HCT116 (cell line): ENCODE measurements around the gene FUOM. TPM values are rescaled to one million over a fixed set of nuclear protein-coding genes. Genes with fewer than 3 reads are reported as not detected.
"Not testable (repeated sequence)": the region's sequence is repeated elsewhere in the genome, so short reads cannot be mapped to it uniquely, and the experiment has no call there.

Experiments
- ATAC-seq: fragments of 200-7000 bp; cut with Tn5 transposase; 2 replicates; pipeline ENCODE4 v1.9.1; 2020; ENCODE audit warnings: mild to moderate bottlenecking, moderate library complexity
- BruUV-seq: library from RNA; stranded (reverse); fragments of 400-500 nt; replicated peaks from 2 replicates; lab custom pipeline; 2021; lab: Mats Ljungman, UMichigan
- CTCF ChIA-PET: fragments of 300-600 bp; sonication (Branson Sonifier 250); formaldehyde crosslinking; loops from one replicate; lab custom pipeline; 2021; ENCODE audit warnings: antibody characterized with exemption; lab: Charles Lee
- POLR2A ChIA-PET: fragments of 300-600, 350-600 bp; sonication (Branson Sonifier 250); formaldehyde crosslinking; loops from one replicate; lab custom pipeline; 2021; ENCODE audit warnings: antibody characterized with exemption; lab: Charles Lee
- RAD21 ChIA-PET, 2 experiments: fragments of 300-600 bp; sonication (Branson Sonifier 250); formaldehyde crosslinking; loops; one replicate each; lab custom pipeline; 2023; ENCODE audit warnings: low total read pairs in 2 of 2; ENCODE audit not compliant: uncharacterized antibody in 2 of 2, unreplicated experiment in 2 of 2, low non-redundant PET in 1 of 2; lab: Charles Lee
- DNase-seq: peaks from one replicate; pipeline ENCODE4 v3.0.0-alpha.2; 2010; ENCODE audit warnings: low read depth, low spot score
- H2AFZ ChIP-seq: fragments of 200-600 bp; shearing (Covaris generic), sonication (generic); 2 replicates; pipeline ENCODE4 v1.6.1; 2017; ENCODE audit warnings: low read depth, mixed run types, mixed read lengths, antibody characterized with exemption, low read length; ENCODE audit not compliant: poor library complexity, severe bottlenecking
- H3K27ac ChIP-seq: 2 replicates; pipeline ENCODE4 v1.5.1; 2012; ENCODE audit warnings: low read depth, low read length
- H3K27me3 ChIP-seq: fragments of 200-600 bp; sonication (generic); 2 replicates; pipeline ENCODE4 v1.6.1; 2016; ENCODE audit warnings: mixed run types, low read length, mixed read lengths; ENCODE audit not compliant: insufficient read depth
- H3K36me3 ChIP-seq, 2 experiments: fragments of 200-500 bp in 1 of 2; fragments of 200-600 bp in 1 of 2; sonication (Bioruptor generic) in 1 of 2; sonication (generic) in 1 of 2; 2 replicates each; pipeline versions ENCODE4 v1.5.1 to v1.6.1; 2014 to 2016; ENCODE audit warnings: low read length in 2 of 2, inconsistent platforms in 1 of 2, mixed read lengths in 1 of 2, mixed run types in 1 of 2; ENCODE audit not compliant: insufficient read depth in 2 of 2, control insufficient read depth in 1 of 2
- H3K4me1 ChIP-seq, 2 experiments: fragments of 200-600 bp in 1 of 2; sonication (generic) in 1 of 2; 2 replicates each; pipeline versions ENCODE4 v1.5.1 to v1.6.1; 2012 to 2017; ENCODE audit warnings: low read length in 2 of 2, inconsistent platforms in 1 of 2, mild to moderate bottlenecking in 1 of 2, mixed read lengths in 1 of 2, mixed run types in 1 of 2, moderate library complexity in 1 of 2; ENCODE audit not compliant: insufficient read depth in 2 of 2, control insufficient read depth in 1 of 2
- H3K4me2 ChIP-seq: fragments of 200-600 bp; sonication (generic); 2 replicates; pipeline ENCODE4 v1.6.1; 2017; ENCODE audit warnings: mixed run types, low read length, mixed read lengths
- H3K4me3 ChIP-seq, 2 experiments: fragments of 200-600 bp in 1 of 2; sonication (generic) in 1 of 2; replicated peaks in 1 of 2; 2 replicates each; pipeline ENCODE4 v1.5.1; 2011 to 2016; ENCODE audit warnings: low read length in 2 of 2, control low read depth in 1 of 2, low read depth in 1 of 2, mild to moderate bottlenecking in 1 of 2, mixed read lengths in 1 of 2, mixed run types in 1 of 2
- H3K79me2 ChIP-seq: fragments of 200-600 bp; sonication (generic); 2 replicates; pipeline ENCODE4 v1.6.1; 2017; ENCODE audit warnings: mild to moderate bottlenecking, mixed run types, low read length, moderate library complexity, mixed read lengths; ENCODE audit not compliant: insufficient read depth
- H3K9ac ChIP-seq: fragments of 200-600 bp; sonication (generic); 2 replicates; pipeline ENCODE4 v1.6.1; 2016; ENCODE audit warnings: low read length, mixed read lengths
- H3K9me2 ChIP-seq: fragments of 200-600 bp; sonication (generic), shearing (Covaris generic); 2 replicates; pipeline ENCODE4 v1.6.1; 2017; ENCODE audit warnings: mixed run types, mild to moderate bottlenecking, moderate library complexity; ENCODE audit not compliant: insufficient read depth
- H3K9me3 ChIP-seq, 2 experiments: fragments of 200-500 bp in 1 of 2; fragments of 200-600 bp in 1 of 2; sonication (Bioruptor generic) in 1 of 2; sonication (generic) in 1 of 2; 2 replicates each; pipeline ENCODE4 v1.6.1; 2014 to 2017; ENCODE audit warnings: low read length in 2 of 2, mixed read lengths in 2 of 2, inconsistent platforms in 1 of 2, low read depth in 1 of 2, mild to moderate bottlenecking in 1 of 2, mixed run types in 1 of 2, moderate library complexity in 1 of 2; ENCODE audit not compliant: control insufficient read depth in 1 of 2, insufficient read depth in 1 of 2
- H4K20me1 ChIP-seq: fragments of 200-600 bp; sonication (generic), shearing (Covaris generic); 2 replicates; pipeline ENCODE4 v1.6.1; 2017; ENCODE audit warnings: mixed run types, mild to moderate bottlenecking, moderate library complexity; ENCODE audit not compliant: insufficient read depth
- CBX3 ChIP-seq: IDR thresholded peaks from 2 replicates; pipeline ENCODE4 v1.6.1; 2012; ENCODE audit warnings: low read depth
- CEBPB ChIP-seq: IDR thresholded peaks from 2 replicates; pipeline ENCODE4 v1.6.1; 2012; ENCODE audit warnings: low read depth
- EGR1 ChIP-seq: IDR thresholded peaks from 2 replicates; pipeline ENCODE4 v1.6.1; 2012; ENCODE audit warnings: low read depth
- ELF1 ChIP-seq: IDR thresholded peaks from 2 replicates; pipeline ENCODE4 v1.6.1; 2012; ENCODE audit warnings: low read depth, borderline replicate concordance
- EZH2 ChIP-seq: fragments of 200-600 bp; sonication (generic); IDR thresholded peaks from 2 replicates; pipeline ENCODE4 v1.6.1; 2017; ENCODE audit warnings: antibody characterized with exemption, mixed run types
- EZH2phosphoT487 ChIP-seq: fragments of 200-600 bp; IDR thresholded peaks from 2 replicates; pipeline ENCODE4 v1.6.1; 2018; ENCODE audit warnings: antibody characterized with exemption, borderline replicate concordance
- FOSL1 ChIP-seq: IDR thresholded peaks from 2 replicates; pipeline ENCODE4 v1.6.1; 2012; ENCODE audit warnings: low read depth
- POLR2A ChIP-seq: IDR thresholded peaks from 2 replicates; pipeline ENCODE4 v1.7.0; 2011; ENCODE audit warnings: borderline replicate concordance; ENCODE audit not compliant: insufficient read depth, insufficient read length; ENCODE audit errors: extremely low read depth
- POLR2AphosphoS5 ChIP-seq: IDR thresholded peaks from 2 replicates; pipeline ENCODE4 v1.6.1; 2011; ENCODE audit warnings: mild to moderate bottlenecking, low read depth, low read length, moderate library complexity
- RAD21 ChIP-seq: IDR thresholded peaks from 2 replicates; pipeline ENCODE4 v1.6.1; 2012; ENCODE audit warnings: low read depth, mild to moderate bottlenecking
- SP1 ChIP-seq: IDR thresholded peaks from 2 replicates; pipeline ENCODE4 v1.6.1; 2012; ENCODE audit warnings: low read depth
- SRF ChIP-seq: IDR thresholded peaks from 2 replicates; pipeline ENCODE4 v1.6.1; 2012; ENCODE audit warnings: low read depth
- TCF7L2 ChIP-seq: IDR thresholded peaks from 2 replicates; pipeline ENCODE4 v1.7.0; 2011; ENCODE audit warnings: borderline replicate concordance, inconsistent platforms; ENCODE audit not compliant: insufficient read depth, insufficient read length; ENCODE audit errors: extremely low read depth
- ZFX ChIP-seq: fragments of 450-650 bp; IDR thresholded peaks from 2 replicates; pipeline ENCODE4 v1.6.1; 2017
- intact Hi-C: fragments of 100-400 bp; cut with micrococcal nuclease; formaldehyde crosslinking; loops from 2 replicates; pipeline ENCODE4 v1.10.0; 2022
- total RNA-seq: library from RNA; stranded (reverse); gene quantifications from one replicate; pipeline ENCODE4 v1.2.1, GENCODE V29; 2021; ENCODE audit not compliant: unreplicated experiment
- TF ChIP-seq, protein P1 (sequence below), 3 experiments: fragments of 200-600 bp in 1 of 3; sonication (generic) in 1 of 3; IDR thresholded peaks in 2 of 3; conservative IDR thresholded peaks in 1 of 3; 2 replicates each; pipeline ENCODE4 v1.5.1; 2012 to 2017; ENCODE audit warnings: low read depth in 2 of 3, low read length in 2 of 3, antibody characterized with exemption in 1 of 3, borderline replicate concordance in 1 of 3, control low read depth in 1 of 3, mild to moderate bottlenecking in 1 of 3, mixed read lengths in 1 of 3, mixed run types in 1 of 3, moderate library complexity in 1 of 3; ENCODE audit not compliant: insufficient read depth in 1 of 3
- TF ChIP-seq, protein P2 (sequence below): IDR thresholded peaks from 2 replicates; pipeline ENCODE4 v1.6.1; 2012

Gene FUOM
- total RNA-seq, 1 experiment from 2014 or later: 21.5 TPM

DNA sequence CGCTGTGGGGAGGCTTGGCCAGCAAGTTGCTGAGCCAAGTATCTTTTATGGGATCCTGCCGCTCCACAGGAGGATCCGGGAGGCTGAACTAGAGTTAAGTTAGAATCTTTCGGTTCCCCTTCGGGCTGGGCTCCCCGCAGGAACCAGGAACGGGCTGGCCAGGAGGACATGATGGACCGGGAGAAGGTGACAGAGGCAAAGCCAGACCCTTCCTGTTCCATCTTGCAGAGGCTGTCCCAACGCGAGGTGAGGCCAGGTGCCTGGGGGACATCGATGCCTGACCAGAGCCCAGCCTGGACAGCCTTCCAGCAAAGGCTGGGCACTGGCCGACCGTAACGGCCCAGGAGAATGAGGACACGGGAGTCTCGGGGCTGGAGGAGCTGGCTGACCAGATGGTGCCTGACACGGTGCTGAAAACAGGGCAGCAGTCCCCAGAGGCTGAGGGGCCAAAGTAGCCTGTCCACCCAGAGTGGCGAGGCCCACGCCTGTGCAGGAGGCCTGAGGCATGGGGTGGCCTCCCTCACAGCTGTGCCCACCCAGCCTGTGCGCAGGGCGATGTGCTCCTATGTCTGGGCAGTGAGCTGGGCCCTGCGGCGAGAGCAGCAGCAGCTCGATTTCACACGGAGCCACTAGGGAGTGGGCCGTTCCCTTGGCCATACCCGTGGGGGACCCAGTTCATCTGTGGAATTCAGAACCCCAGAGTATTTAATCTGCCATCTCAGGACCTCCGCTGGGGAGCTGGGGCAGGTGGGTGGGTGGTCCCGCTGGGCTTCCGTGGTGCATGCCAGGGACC, 19.4 kb upstream of the FUOM start:
- Histone ChIP-seq H3K9me2 (no peaks in the 10 kb centered on the region), H3K4me3 (no peak overlapping the region), H3K36me3 (no peaks in the 10 kb centered on the region), H3K4me2 (no peak overlapping the region), H3K9ac (no peak overlapping the region), H3K27me3 (no peaks in the 10 kb centered on the region), H3K79me2 (0 out of 2 replicates have a peak, but pooled peaks cover 2% of the 10 kb centered on the region), H3K9me3 (no peaks in the 10 kb centered on the region), H3K4me1 (peaks cover 0 to 10% of the 10 kb centered on the region in 2 experiments; a peak in 2 of 4 replicates), H3K27ac (no peak overlapping the region), H4K20me1 (no peaks in the 10 kb centered on the region), H2AFZ (no peak overlapping the region)
- BruUV-seq: no TSS peak
- TF ChIP-seq FOSL1: no peak
- no peak for TF ChIP-seq CEBPB
- no peak for TF ChIP-seq EGR1
- TF ChIP-seq CBX3: no peak
- TF ChIP-seq, protein P1, sequence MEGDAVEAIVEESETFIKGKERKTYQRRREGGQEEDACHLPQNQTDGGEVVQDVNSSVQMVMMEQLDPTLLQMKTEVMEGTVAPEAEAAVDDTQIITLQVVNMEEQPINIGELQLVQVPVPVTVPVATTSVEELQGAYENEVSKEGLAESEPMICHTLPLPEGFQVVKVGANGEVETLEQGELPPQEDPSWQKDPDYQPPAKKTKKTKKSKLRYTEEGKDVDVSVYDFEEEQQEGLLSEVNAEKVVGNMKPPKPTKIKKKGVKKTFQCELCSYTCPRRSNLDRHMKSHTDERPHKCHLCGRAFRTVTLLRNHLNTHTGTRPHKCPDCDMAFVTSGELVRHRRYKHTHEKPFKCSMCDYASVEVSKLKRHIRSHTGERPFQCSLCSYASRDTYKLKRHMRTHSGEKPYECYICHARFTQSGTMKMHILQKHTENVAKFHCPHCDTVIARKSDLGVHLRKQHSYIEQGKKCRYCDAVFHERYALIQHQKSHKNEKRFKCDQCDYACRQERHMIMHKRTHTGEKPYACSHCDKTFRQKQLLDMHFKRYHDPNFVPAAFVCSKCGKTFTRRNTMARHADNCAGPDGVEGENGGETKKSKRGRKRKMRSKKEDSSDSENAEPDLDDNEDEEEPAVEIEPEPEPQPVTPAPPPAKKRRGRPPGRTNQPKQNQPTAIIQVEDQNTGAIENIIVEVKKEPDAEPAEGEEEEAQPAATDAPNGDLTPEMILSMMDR (IDR thresholded peaks at IDR 0.05 in 2 of 3, conservative IDR thresholded peaks at IDR 0.05 in 1 of 3; ENCODE audit: borderline replicate concordance in 1 of 3, insufficient read depth in 1 of 3, low read depth in 2 of 3, low read length in 2 of 3): no peak
- no peak for TF ChIP-seq POLR2A
- TF ChIP-seq POLR2AphosphoS5: no peak
- no peak for TF ChIP-seq TCF7L2
- no peak for TF ChIP-seq EZH2phosphoT487
- no peak for TF ChIP-seq ELF1
- no peak for TF ChIP-seq RAD21
- no peak for TF ChIP-seq ZFX
- no peak for TF ChIP-seq SP1
- no peak for TF ChIP-seq SRF
- TF ChIP-seq EZH2: no peak
- TF ChIP-seq, protein P2, sequence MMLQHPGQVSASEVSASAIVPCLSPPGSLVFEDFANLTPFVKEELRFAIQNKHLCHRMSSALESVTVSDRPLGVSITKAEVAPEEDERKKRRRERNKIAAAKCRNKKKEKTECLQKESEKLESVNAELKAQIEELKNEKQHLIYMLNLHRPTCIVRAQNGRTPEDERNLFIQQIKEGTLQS: no peak
- ATAC-seq (no peak), DNase-seq (no peak)
- ChIA-PET POLR2A (no interaction called here), RAD21 (no interaction called here), CTCF (no interaction called here)
- intact Hi-C loops: no loop called here

DNA sequence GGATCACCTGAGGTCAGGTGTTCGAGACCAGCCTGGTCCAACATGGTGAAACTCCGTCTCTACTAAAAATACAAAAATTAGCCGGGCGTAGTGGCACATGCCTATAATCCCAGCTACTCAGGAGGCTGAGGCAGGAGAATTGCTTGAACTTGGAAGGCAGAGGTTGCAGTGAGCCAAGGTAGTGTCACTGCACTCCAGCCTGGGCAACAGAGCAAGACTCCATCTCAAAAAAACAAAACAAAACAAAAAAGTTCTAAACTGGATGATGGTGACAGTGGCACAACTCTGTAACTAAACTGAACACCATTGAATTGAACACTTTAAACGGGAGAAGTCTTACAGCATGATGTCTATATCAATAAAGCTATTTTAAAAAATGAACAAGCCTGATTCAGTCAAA, 18.4 kb upstream of the FUOM start:
- H3K4me3 ChIP-seq, H3K9ac ChIP-seq, BruUV-seq, H3K4me2 ChIP-seq, H3K27ac ChIP-seq, intact Hi-C loops, H3K36me3 ChIP-seq, CTCF ChIA-PET, DNase-seq, H4K20me1 ChIP-seq, RAD21 ChIA-PET, H3K79me2 ChIP-seq, H3K27me3 ChIP-seq, H3K4me1 ChIP-seq, H3K9me3 ChIP-seq, ATAC-seq, POLR2A ChIA-PET, H3K9me2 ChIP-seq, H2AFZ ChIP-seq: not testable (repeated sequence)
